ENCODE results near the gene CAPN10.

Gene CAPN10

DNA sequence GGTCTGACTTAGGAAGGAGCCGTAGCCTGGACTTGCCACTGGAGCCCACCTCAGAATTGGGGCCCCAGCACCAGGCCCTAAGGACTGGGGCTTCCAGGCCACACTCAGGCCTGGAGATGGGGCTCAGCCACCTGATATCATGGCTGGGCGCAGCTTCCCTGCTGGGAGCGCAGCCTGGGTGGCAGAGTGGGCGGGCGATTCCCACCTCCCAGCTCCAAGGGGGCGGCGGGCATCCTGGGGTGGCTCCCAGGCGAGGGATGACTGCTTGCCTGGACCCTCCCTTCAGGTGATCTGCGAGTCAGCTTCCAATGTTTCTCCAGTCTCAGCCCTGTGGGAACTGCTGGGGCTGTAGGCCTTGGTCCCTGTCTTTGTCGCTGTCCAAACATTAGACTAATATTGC is 58.8 kb downstream of the CAPN10 start:
- Histone ChIP-seq H3K27me3 (ENCODE audit: insufficient read depth, low read depth) (peaks cover 28% of the 10 kb centered on the region), H2AFZ (ENCODE audit: low read depth) (no peak overlapping the region), H3K9ac (no peak overlapping the region), H3K27ac (no peak overlapping the region), H3K79me2 (ENCODE audit: insufficient read depth, low read depth) (no peaks in the 10 kb centered on the region), H3K4me1 (ENCODE audit: low read depth, poor library complexity, severe bottlenecking) (no peaks in the 10 kb centered on the region), H4K20me1 (ENCODE audit: insufficient read depth) (no peaks in the 10 kb centered on the region), H3K4me2 (no peak overlapping the region), H3K36me3 (ENCODE audit: insufficient read depth) (no peaks in the 10 kb centered on the region), H3K4me3 (IDR thresholded peaks at IDR 0.05; ENCODE audit: insufficient read depth, low read depth, low read length) (no peak overlapping the region)
- TF ChIP-seq CTCF (conservative IDR thresholded peaks at IDR 0.05; ENCODE audit: low read depth, low read length): no peak

DNA sequence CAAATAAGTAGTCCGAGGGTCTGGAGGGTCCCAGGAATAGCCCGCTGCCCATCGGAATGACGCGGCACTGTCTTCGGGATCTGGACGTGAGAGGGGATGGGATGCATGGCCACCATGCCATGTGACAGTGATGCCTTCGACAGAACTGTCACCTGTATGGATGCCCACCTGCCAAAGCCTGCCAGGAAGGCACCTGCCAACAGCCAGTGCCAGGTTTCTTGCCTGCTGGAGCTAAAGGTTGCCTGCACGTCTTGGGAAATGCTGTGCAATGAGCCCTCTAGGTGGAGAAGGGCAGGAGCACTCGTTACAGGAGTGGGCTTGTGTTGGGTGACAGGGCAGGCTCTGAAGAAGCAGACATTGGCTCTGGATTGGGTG is 59.3 kb downstream of the CAPN10 start:
- Histone ChIP-seq H3K4me3 (IDR thresholded peaks at IDR 0.05; ENCODE audit: insufficient read depth, low read depth, low read length) (no peak overlapping the region), H2AFZ (ENCODE audit: low read depth) (no peak overlapping the region), H3K27ac (no peak overlapping the region), H3K9ac (no peak overlapping the region), H3K4me2 (no peak overlapping the region), H4K20me1 (ENCODE audit: insufficient read depth) (no peaks in the 10 kb centered on the region), H3K79me2 (ENCODE audit: insufficient read depth, low read depth) (no peaks in the 10 kb centered on the region), H3K36me3 (ENCODE audit: insufficient read depth) (no peaks in the 10 kb centered on the region), H3K4me1 (ENCODE audit: low read depth, poor library complexity, severe bottlenecking) (no peaks in the 10 kb centered on the region), H3K27me3 (ENCODE audit: insufficient read depth, low read depth) (peaks cover 28% of the 10 kb centered on the region)
- TF ChIP-seq CTCF (conservative IDR thresholded peaks at IDR 0.05; ENCODE audit: low read depth, low read length): no peak

GRCh38 chr2:240646176-240646899 is 59.8 kb downstream of the CAPN10 start:
- no peak overlapping the region for H3K4me2 ChIP-seq
- H3K27ac ChIP-seq: no peak overlapping the region
- H3K4me3 ChIP-seq (IDR thresholded peaks at IDR 0.05; ENCODE audit: insufficient read depth, low read depth, low read length): no peak overlapping the region
- H3K27me3 ChIP-seq (ENCODE audit: insufficient read depth, low read depth): peaks cover 28% of the 10 kb centered on the region
- no peak overlapping the region for H2AFZ ChIP-seq (ENCODE audit: low read depth)
- no peaks in the 10 kb centered on the region for H3K4me1 ChIP-seq (ENCODE audit: low read depth, poor library complexity, severe bottlenecking)
- H3K79me2 ChIP-seq (ENCODE audit: insufficient read depth, low read depth): no peaks in the 10 kb centered on the region
- no peaks in the 10 kb centered on the region for H3K36me3 ChIP-seq (ENCODE audit: insufficient read depth)
- no peak overlapping the region for H3K9ac ChIP-seq
- no peak for TF ChIP-seq CTCF (conservative IDR thresholded peaks at IDR 0.05; ENCODE audit: low read depth, low read length)
- H4K20me1 ChIP-seq (ENCODE audit: insufficient read depth): no peaks in the 10 kb centered on the region

- Histone ChIP-seq H3K4me1 (ENCODE audit: low read depth, poor library complexity, severe bottlenecking) (no peaks in the 10 kb centered on the region), H2AFZ (ENCODE audit: low read depth) (no peak overlapping the region), H3K9ac (no peak overlapping the region), H3K27me3 (ENCODE audit: insufficient read depth, low read depth) (peaks cover 32% of the 10 kb centered on the region), H3K79me2 (ENCODE audit: insufficient read depth, low read depth) (no peaks in the 10 kb centered on the region), H3K27ac (no peak overlapping the region), H3K36me3 (ENCODE audit: insufficient read depth) (no peaks in the 10 kb centered on the region), H4K20me1 (ENCODE audit: insufficient read depth) (no peaks in the 10 kb centered on the region), H3K4me2 (no peak overlapping the region), H3K4me3 (IDR thresholded peaks at IDR 0.05; ENCODE audit: insufficient read depth, low read depth, low read length) (no peak overlapping the region)
- no peak for TF ChIP-seq CTCF (conservative IDR thresholded peaks at IDR 0.05; ENCODE audit: low read depth, low read length)
Observed at GRCh38 chr2:240646900-240647502, 60.5 kb downstream of the CAPN10 start.

All from KMS-11 (cell line).